NT2/D1 (cell line): ENCODE results near the gene UFL1.

Experiments
- DNase-seq: peaks from one replicate; pipeline ENCODE4 v3.0.0-alpha.2; 2011; ENCODE audit warnings: low read depth, low spot score
- H3K27me3 ChIP-seq: 2 replicates; pipeline ENCODE4 v1.6.0; 2011; ENCODE audit warnings: mild to moderate bottlenecking; ENCODE audit not compliant: insufficient read length, insufficient read depth
- H3K36me3 ChIP-seq: 2 replicates; pipeline ENCODE4 v1.6.1; 2011; ENCODE audit warnings: mild to moderate bottlenecking, low read length, mixed read lengths; ENCODE audit not compliant: insufficient read depth, insufficient read length
- H3K4me1 ChIP-seq: 2 replicates; pipeline ENCODE4 v1.5.1; 2011; ENCODE audit not compliant: insufficient read depth, insufficient read length
- H3K4me3 ChIP-seq: 2 replicates; pipeline ENCODE4 v1.5.1; 2011; ENCODE audit warnings: low read depth; ENCODE audit not compliant: insufficient read length
- H3K9ac ChIP-seq: 2 replicates; pipeline ENCODE4 v1.6.0; 2011; ENCODE audit warnings: low read depth; ENCODE audit not compliant: insufficient read length
- H3K9me3 ChIP-seq: 2 replicates; pipeline ENCODE4 v1.5.1; 2011; ENCODE audit warnings: mild to moderate bottlenecking, low read length; ENCODE audit not compliant: insufficient read depth
- SUZ12 ChIP-seq: IDR thresholded peaks from 2 replicates; pipeline ENCODE4 v1.6.1; 2011; ENCODE audit not compliant: insufficient read length, insufficient read depth; ENCODE audit errors: extremely low read depth
- YY1 ChIP-seq: IDR thresholded peaks from 2 replicates; pipeline ENCODE4 v1.6.1; 2011; ENCODE audit not compliant: insufficient read length, insufficient read depth
- ZNF274 ChIP-seq: IDR thresholded peaks from 2 replicates; pipeline ENCODE4 v1.6.1; 2011; ENCODE audit warnings: mild to moderate bottlenecking, low read depth, low read length

The UFL1 gene

DNA sequence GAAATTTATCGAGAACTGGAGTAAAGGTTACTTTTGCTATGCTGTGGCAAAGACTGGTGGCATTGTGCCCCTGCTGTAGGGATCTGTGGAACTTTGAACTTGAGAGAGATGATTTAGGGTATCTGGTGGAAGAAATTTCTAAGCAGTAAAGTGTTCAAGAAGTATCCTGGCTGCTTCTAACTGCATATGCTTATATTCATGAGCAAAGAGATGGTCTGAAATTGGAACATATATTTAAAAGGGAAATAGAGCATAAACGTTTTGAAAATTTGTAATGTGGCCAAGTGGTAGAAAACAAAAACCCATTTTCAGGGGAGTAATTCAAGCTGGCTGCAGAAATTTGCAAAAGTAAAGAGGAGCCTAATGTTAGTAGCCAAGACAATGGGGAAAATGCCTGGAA is 12.3 kb upstream of the UFL1 start:
- no peaks in the 10 kb centered on the region for H3K4me1 ChIP-seq
- TF ChIP-seq SUZ12 = no peak
- TF ChIP-seq ZNF274 = no peak
- TF ChIP-seq YY1 = no peak
- H3K27me3 ChIP-seq = no peaks in the 10 kb centered on the region
- H3K9me3 ChIP-seq = peaks cover 31% of the 10 kb centered on the region; the same call in 1 of the 2 replicates
- no peaks in the 10 kb centered on the region for H3K36me3 ChIP-seq
- H3K9ac ChIP-seq = no peak overlapping the region
- DNase-seq = no peak
- H3K4me3 ChIP-seq = no peak overlapping the region

DNA sequence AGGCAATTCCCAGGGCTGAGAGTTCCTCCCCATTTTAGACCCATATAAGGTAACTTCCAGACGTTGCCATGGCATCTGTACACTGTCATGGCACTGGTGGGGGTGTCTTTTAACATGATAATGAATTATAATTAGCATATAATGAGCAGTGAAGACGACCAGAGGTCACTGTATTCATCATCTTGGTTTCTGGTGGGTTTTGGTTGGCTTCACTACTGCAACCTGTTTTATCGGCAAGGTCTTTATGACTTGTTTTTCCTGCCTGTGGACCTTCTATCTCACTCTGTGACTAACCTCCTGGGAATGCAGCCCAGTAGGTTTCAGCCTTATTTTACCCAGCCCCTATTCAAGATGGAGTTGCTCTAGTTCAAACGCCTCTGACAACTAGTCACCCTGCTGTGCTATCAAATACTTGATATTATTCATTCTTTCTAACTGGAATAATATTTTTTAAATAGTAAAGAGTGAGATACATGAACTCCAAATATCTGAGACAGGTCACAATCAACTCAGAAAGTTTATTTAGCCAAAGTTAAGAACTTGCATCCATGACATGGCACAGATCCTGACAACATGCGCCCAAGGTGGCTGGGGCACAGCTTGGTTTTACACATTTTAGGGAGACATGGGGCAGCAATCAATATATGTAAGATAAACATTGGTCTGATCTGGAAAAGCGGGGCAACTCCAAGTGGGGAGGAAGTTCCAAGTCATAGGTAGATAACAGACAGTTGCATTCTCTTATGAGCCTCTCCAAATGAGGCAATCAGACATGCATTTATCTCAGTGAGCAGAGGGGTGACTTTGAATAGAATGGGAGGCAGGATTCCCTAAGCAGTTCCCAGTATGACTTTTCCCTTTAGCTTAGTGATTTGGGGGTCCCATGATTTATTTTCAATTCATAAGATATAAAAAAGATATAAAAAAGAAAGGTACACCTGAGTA is 1.2 kb upstream of the UFL1 start:
- TF ChIP-seq YY1 = no peak
- no peak for TF ChIP-seq SUZ12
- no peak for TF ChIP-seq ZNF274
- H3K4me1 ChIP-seq = no peaks in the 10 kb centered on the region
- H3K9me3 ChIP-seq = peaks cover 5% of the 10 kb centered on the region; the same call in 1 of the 2 replicates
- peak overlapping the region; percentile 45 for H3K4me3 ChIP-seq
- DNase-seq = peak; percentile 11
- no peaks in the 10 kb centered on the region for H3K27me3 ChIP-seq
- H3K9ac ChIP-seq = peak overlapping the region; percentile 52
- H3K36me3 ChIP-seq = peaks cover 1% of the 10 kb centered on the region

DNA sequence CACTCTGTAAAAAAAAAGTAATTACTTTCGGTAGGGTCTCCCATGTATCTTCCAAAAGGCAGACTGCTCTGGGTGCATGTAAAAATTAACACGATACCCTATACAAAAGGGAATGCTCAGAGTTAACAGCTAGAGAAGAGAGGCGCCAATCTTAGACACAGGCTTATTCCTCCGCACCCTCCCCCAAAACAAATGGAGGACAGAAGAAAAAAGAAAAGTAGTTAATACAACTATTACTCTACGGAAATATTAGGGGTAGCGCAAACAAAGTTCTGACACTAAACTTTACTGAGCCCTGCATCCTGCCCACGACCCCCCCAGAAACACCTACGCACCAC is 331 bp upstream of the UFL1 start:
- Histone ChIP-seq H3K27me3 (no peaks in the 10 kb centered on the region), H3K4me3 (peak overlapping the region; percentile 45), H3K4me1 (no peaks in the 10 kb centered on the region), H3K9ac (peak overlapping the region; percentile 52), H3K36me3 (peaks cover 6% of the 10 kb centered on the region), H3K9me3 (peaks cover 5% of the 10 kb centered on the region; the same call in 1 of the 2 replicates)
- DNase-seq = no peak
- TF ChIP-seq ZNF274 = no peak
- no peak for TF ChIP-seq SUZ12
- TF ChIP-seq YY1 = no peak

DNA sequence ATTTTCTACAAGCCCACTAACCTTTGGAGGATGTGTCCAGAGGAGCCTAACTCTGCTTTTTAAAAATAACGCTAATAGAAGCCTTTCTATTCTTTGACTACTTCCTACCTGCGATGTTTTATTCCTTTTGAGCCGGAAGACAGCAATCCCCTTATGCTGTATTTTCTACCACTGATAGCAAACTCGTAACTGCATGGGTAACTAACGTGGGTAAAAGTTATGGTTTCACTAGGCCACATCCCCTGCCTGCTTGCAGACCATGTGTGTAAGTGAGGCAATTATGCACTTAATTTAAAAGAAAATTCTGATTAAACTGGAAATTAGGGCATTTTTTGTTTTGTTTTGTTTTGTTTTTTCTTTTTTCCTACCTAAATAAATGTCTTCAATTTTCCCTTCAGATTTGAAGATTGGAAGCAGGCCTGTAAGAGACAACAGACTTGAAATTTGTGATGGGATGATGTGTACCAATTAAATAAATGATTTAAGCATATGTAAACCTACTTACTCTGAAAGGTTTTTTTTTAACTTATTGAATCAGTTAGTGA is 931 bp downstream of the UFL1 start:
- Histone ChIP-seq H3K4me3 (peak overlapping the region; percentile 82), H3K36me3 (peaks cover 6% of the 10 kb centered on the region), H3K9ac (peak overlapping the region; percentile 92), H3K27me3 (no peaks in the 10 kb centered on the region), H3K4me1 (no peaks in the 10 kb centered on the region), H3K9me3 (no peaks in the 10 kb centered on the region; the same call in 1 of the 2 replicates)
- TF ChIP-seq ZNF274 (no peak), SUZ12 (no peak), YY1 (no peak)
- no peak for DNase-seq

DNA sequence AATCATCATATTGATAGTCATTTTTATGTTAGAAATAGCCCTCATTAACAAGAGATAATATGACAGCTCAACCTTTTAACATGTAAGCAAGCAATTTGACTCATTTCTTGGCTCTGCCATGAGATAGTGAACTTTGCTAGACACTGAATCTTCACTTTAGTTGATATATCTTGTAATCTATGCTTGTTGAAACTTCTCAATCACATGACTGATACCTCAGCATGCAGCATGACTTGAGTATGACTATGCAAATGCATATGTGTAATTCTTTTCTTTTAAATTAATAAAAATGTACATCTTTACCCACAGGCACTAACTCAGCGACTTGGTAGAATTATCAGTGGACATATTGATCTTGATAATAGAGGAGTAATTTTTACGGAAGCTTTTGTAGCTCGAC is 6.6 kb downstream of the UFL1 start:
- no peaks in the 10 kb centered on the region for H3K4me1 ChIP-seq
- H3K9ac ChIP-seq = no peak overlapping the region
- no peak overlapping the region for H3K4me3 ChIP-seq
- no peaks in the 10 kb centered on the region for H3K9me3 ChIP-seq
- H3K36me3 ChIP-seq = peaks cover 29% of the 10 kb centered on the region
- H3K27me3 ChIP-seq = no peaks in the 10 kb centered on the region
- TF ChIP-seq SUZ12 (no peak), YY1 (no peak), ZNF274 (no peak)
- no peak for DNase-seq

DNA sequence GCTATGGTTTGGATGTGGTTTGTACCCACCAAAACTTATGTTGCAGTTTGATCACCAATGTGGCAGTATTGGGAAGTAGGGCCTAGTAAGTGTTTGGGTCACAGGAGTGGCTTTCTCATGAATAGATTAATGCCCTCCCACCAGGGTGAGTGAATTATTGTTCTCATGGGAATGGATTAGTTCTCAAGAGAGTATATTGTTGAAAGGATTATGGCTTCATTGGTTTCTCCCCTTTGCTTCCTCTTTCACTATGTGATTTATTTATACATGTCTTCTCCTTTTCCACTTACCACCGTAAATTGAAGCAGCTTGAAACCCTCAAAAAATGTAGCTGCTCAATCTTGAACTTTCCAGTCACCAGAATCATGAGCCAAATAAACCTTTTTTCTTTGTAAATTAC is 10.8 kb downstream of the UFL1 start:
- no peaks in the 10 kb centered on the region for H3K4me1 ChIP-seq
- H3K4me3 ChIP-seq = no peak overlapping the region
- TF ChIP-seq SUZ12 (no peak), ZNF274 (no peak), YY1 (no peak)
- H3K9me3 ChIP-seq = no peaks in the 10 kb centered on the region
- H3K36me3 ChIP-seq = peaks cover 25% of the 10 kb centered on the region
- H3K9ac ChIP-seq = no peak overlapping the region
- H3K27me3 ChIP-seq = no peaks in the 10 kb centered on the region
- no peak for DNase-seq

DNA sequence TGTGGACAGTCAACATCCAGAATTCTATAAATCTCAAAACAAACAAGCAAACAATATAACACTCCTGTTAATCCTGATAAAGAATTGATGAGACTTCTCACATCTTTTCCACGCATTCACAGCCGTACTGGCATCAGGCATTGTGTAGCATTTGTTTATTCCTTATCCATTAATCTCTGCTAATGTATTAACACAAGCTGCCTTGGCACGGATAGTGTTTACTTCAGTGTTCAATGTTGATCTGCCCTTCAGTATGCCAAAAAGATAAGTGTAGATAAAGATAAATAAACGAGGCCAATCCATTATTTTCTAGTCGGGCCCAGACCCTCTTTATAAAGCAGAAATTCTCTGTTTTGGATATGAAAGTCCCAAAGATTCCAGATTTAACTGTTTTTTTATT is 16.1 kb downstream of the UFL1 start:
- H3K9me3 ChIP-seq = no peaks in the 10 kb centered on the region

More for the DNA sequence above, 16.1 kb downstream of the UFL1 start:
- no peaks in the 10 kb centered on the region for H3K27me3 ChIP-seq
- no peak for DNase-seq
- peaks cover 13% of the 10 kb centered on the region for H3K36me3 ChIP-seq
- no peaks in the 10 kb centered on the region for H3K4me1 ChIP-seq
- H3K9ac ChIP-seq = no peak overlapping the region
- TF ChIP-seq YY1 (no peak), ZNF274 (no peak), SUZ12 (no peak)
- no peak overlapping the region for H3K4me3 ChIP-seq
